A549 (cell line): Measurements from ENCODE around the gene LGALS7. TPM values are rescaled to one million over a fixed set of nuclear protein-coding genes. Genes with fewer than 3 reads are reported as not detected.

Experiments used
- ATAC-seq, 2 experiments: fragments of 200-7000 bp in 1 of 2; fragments of >200 bp in 1 of 2; cut with Nextera tagmentation in 1 of 2; cut with Tn5 transposase in 1 of 2; 3 replicates each; pipeline versions ENCODE4 v1.8.0 to v1.9.1; 2018 to 2020; ENCODE audit warnings: mild to moderate bottlenecking in 1 of 2, moderate library complexity in 1 of 2
- CTCF ChIA-PET: fragments of 300-600 bp; sonication (Branson Sonifier 250); formaldehyde crosslinking; extraction: SDS; loops from one replicate; lab custom pipeline; 2021; ENCODE audit warnings: antibody characterized with exemption, inconsistent platforms; lab: Yijun Ruan, JAX
- POLR2A ChIA-PET: fragments of 350-600 bp; formaldehyde crosslinking; extraction: SDS; loops from one replicate; lab custom pipeline; 2021; ENCODE audit warnings: antibody characterized with exemption, inconsistent platforms; lab: Yijun Ruan, JAX
- DNase-seq, 2 experiments: peaks; one replicate each; pipeline versions ENCODE4 v3.0.0 to v3.0.0-alpha.2; 2011 to 2016; ENCODE audit warnings: low read depth in 1 of 2, low spot score in 1 of 2
- FAIRE-seq: peaks from 2 replicates; lab custom pipeline; 2011; peaks lifted over from hg19 to GRCh38; lab: Jason Lieb, UNC
- H3K27ac ChIP-seq, 2 experiments: fragments of >200 bp; sonication (Bioruptor Twin); formaldehyde crosslinking; 3 replicates each; pipeline ENCODE4 v1.5.1; 2016 to 2017
- H3K4me1 ChIP-seq: fragments of >200 bp; sonication (Bioruptor Twin); formaldehyde crosslinking; 3 replicates; pipeline ENCODE4 v1.6.1; 2016
- H3K4me2 ChIP-seq: fragments of >200 bp; sonication (Bioruptor Twin); formaldehyde crosslinking; 3 replicates; pipeline ENCODE4 v1.6.1; 2016
- H3K4me3 ChIP-seq: fragments of >200 bp; sonication (Bioruptor Twin); formaldehyde crosslinking; 3 replicates; pipeline ENCODE4 v1.5.1; 2016
- H3K9me3 ChIP-seq: fragments of >200 bp; sonication (Bioruptor Twin); formaldehyde crosslinking; 3 replicates; pipeline ENCODE4 v1.6.1; 2016
- BHLHE40 ChIP-seq: IDR thresholded peaks from 2 replicates; pipeline ENCODE4 v1.6.1; 2012; ENCODE audit warnings: low read depth, low read length, inconsistent platforms
- CBX2 ChIP-seq: fragments of 200-600 bp; sonication (generic); IDR thresholded peaks from 2 replicates; pipeline ENCODE4 v1.6.1; 2016; ENCODE audit warnings: low read depth, mild to moderate bottlenecking, borderline replicate concordance
- CHD2 ChIP-seq: fragments of 150-350 bp; IDR thresholded peaks from 2 replicates; pipeline ENCODE4 v1.6.1; 2014; ENCODE audit warnings: low read length; ENCODE audit not compliant: partially characterized antibody
- CHD4 ChIP-seq: fragments of 200-600 bp; sonication (generic); IDR thresholded peaks from 2 replicates; pipeline ENCODE4 v1.6.1; 2016; ENCODE audit warnings: antibody characterized with exemption, mild to moderate bottlenecking, borderline replicate concordance
- FOSB ChIP-seq: fragments of 250-450 bp; sonication (Bioruptor Pico); IDR thresholded peaks from 2 replicates; pipeline ENCODE4 v1.5.0; 2020; ENCODE audit warnings: mild to moderate bottlenecking, moderate library complexity
- GATA3 ChIP-seq: IDR thresholded peaks from 2 replicates; pipeline ENCODE4 v1.6.1; 2012; ENCODE audit warnings: borderline replicate concordance
- HDAC2 ChIP-seq: fragments of 200-600 bp; sonication (generic); IDR thresholded peaks from 2 replicates; pipeline ENCODE4 v1.6.1; 2016
- HOXA7 ChIP-seq: fragments of 250-450 bp; sonication (Bioruptor Pico); IDR thresholded peaks from 2 replicates; pipeline ENCODE4 v1.5.0; 2020; ENCODE audit warnings: mild to moderate bottlenecking, moderate library complexity
- HOXB13 ChIP-seq: fragments of 250-450 bp; sonication (Bioruptor Pico); IDR thresholded peaks from 2 replicates; pipeline ENCODE4 v1.5.0; 2020; ENCODE audit warnings: low read depth, mild to moderate bottlenecking, moderate library complexity
- HOXB5 ChIP-seq: fragments of 250-450 bp; sonication (Bioruptor Pico); IDR thresholded peaks from 2 replicates; pipeline ENCODE4 v1.5.0; 2020; ENCODE audit warnings: mild to moderate bottlenecking, moderate library complexity
- JUNB ChIP-seq: fragments of >200 bp; sonication (Bioruptor Twin); formaldehyde crosslinking; IDR thresholded peaks from 2 replicates; pipeline ENCODE4 v1.6.1; 2016
- MYC ChIP-seq: IDR thresholded peaks from 2 replicates; pipeline ENCODE4 v1.6.1; 2012; ENCODE audit warnings: mild to moderate bottlenecking, inconsistent platforms, low read length, improper control_type of control experiment, borderline replicate concordance
- NR3C1 ChIP-seq: fragments of >200 bp; sonication (Bioruptor Twin); formaldehyde crosslinking; IDR thresholded peaks from 3 replicates; pipeline ENCODE4 v1.6.1; 2017
- PHF8 ChIP-seq: fragments of 200-600 bp; sonication (generic); IDR thresholded peaks from 2 replicates; pipeline ENCODE4 v1.6.1; 2016; ENCODE audit warnings: low read depth, mild to moderate bottlenecking, antibody characterized with exemption, moderate library complexity, borderline replicate concordance
- POLR2A ChIP-seq: IDR thresholded peaks from 2 replicates; pipeline ENCODE4 v1.6.1; 2012; ENCODE audit warnings: mild to moderate bottlenecking, low read length
- POLR2AphosphoS2 ChIP-seq: conservative IDR thresholded peaks from 2 replicates; pipeline ENCODE4 v1.6.1; 2012; ENCODE audit warnings: low read length, improper control_type of control experiment, inconsistent platforms
- RAD21 ChIP-seq, 2 experiments: fragments of >200 bp in 1 of 2; sonication (Bioruptor Twin) in 1 of 2; formaldehyde crosslinking in 1 of 2; IDR thresholded peaks in 1 of 2; conservative IDR thresholded peaks in 1 of 2; 2 replicates in 1 of 2; 3 replicates in 1 of 2; pipeline ENCODE4 v1.6.1; 2012 to 2018; ENCODE audit warnings: inconsistent platforms in 1 of 2
- RCOR1 ChIP-seq: fragments of 150-350 bp; IDR thresholded peaks from 2 replicates; pipeline ENCODE4 v1.6.1; 2014; ENCODE audit warnings: antibody characterized with exemption, low read length, low read depth
- SMC3 ChIP-seq: fragments of >200 bp; sonication (Bioruptor Twin); formaldehyde crosslinking; IDR thresholded peaks from 3 replicates; pipeline ENCODE4 v1.6.1; 2018; ENCODE audit warnings: inconsistent platforms
- SREBF2 ChIP-seq: fragments of 450-650 bp; IDR thresholded peaks from 2 replicates; pipeline ENCODE4 v1.6.1; 2014; ENCODE audit warnings: mild to moderate bottlenecking, moderate library complexity
- TFCP2L1 ChIP-seq: fragments of 250-450 bp; sonication (Bioruptor Pico); IDR thresholded peaks from 2 replicates; pipeline ENCODE4 v1.5.0; 2021; ENCODE audit warnings: mild to moderate bottlenecking
- TP53 ChIP-seq: fragments of 250-450 bp; sonication (Bioruptor Pico); IDR thresholded peaks from 2 replicates; pipeline ENCODE4 v1.5.0; 2021; ENCODE audit warnings: mild to moderate bottlenecking, moderate library complexity
- ZC3H11A ChIP-seq: fragments of 450-650 bp; IDR thresholded peaks from 2 replicates; pipeline ENCODE4 v1.6.1; 2014; ENCODE audit warnings: antibody characterized with exemption, mild to moderate bottlenecking
- ZFP36 ChIP-seq: fragments of 450-650 bp; IDR thresholded peaks from 2 replicates; pipeline ENCODE4 v1.6.1; 2014; ENCODE audit warnings: borderline replicate concordance; ENCODE audit not compliant: partially characterized antibody
- WGBS: methylation state at CpG from one replicate; pipeline ENCODE4 v1.1.6; 2017; ENCODE audit errors: missing lambda C conversion rate; 5-methylcytosine and 5-hydroxymethylcytosine counted together
- polyA plus RNA-seq, 4 experiments: library from polyadenylated mRNA; depleted of rRNA in 3 of 4; stranded (reverse); fragments of >200 nt; fragmentation: RNase III in 1 of 4; extraction: RNeasy Plus Mini Kit Qiagen cat#74134 plus additional on column Dnase treatment in 1 of 4; gene quantifications; 2 replicates in 3 of 4; 3 replicates in 1 of 4; pipeline ENCODE4 v1.2.3, GENCODE V29; 2011 to 2017
- TF ChIP-seq, protein P1 (sequence below): IDR thresholded peaks from 2 replicates; pipeline ENCODE4 v1.6.1; 2012; ENCODE audit warnings: low read depth, borderline replicate concordance
- TF ChIP-seq, protein P2 (sequence below): IDR thresholded peaks from 2 replicates; pipeline ENCODE4 v1.6.1; 2012
- TF ChIP-seq, protein P3 (sequence below): IDR thresholded peaks from 2 replicates; pipeline ENCODE4 v1.6.1; 2012
- TF ChIP-seq, protein P4 (sequence below): fragments of 250-450 bp; sonication (Bioruptor Pico); IDR thresholded peaks from 2 replicates; pipeline ENCODE4 v1.5.0; 2021; ENCODE audit warnings: mild to moderate bottlenecking, moderate library complexity, borderline replicate concordance

Gene LGALS7
- polyA plus RNA-seq, 2 of the 4 experiments (the other 2 are of a cell fraction): not detected

DNA sequence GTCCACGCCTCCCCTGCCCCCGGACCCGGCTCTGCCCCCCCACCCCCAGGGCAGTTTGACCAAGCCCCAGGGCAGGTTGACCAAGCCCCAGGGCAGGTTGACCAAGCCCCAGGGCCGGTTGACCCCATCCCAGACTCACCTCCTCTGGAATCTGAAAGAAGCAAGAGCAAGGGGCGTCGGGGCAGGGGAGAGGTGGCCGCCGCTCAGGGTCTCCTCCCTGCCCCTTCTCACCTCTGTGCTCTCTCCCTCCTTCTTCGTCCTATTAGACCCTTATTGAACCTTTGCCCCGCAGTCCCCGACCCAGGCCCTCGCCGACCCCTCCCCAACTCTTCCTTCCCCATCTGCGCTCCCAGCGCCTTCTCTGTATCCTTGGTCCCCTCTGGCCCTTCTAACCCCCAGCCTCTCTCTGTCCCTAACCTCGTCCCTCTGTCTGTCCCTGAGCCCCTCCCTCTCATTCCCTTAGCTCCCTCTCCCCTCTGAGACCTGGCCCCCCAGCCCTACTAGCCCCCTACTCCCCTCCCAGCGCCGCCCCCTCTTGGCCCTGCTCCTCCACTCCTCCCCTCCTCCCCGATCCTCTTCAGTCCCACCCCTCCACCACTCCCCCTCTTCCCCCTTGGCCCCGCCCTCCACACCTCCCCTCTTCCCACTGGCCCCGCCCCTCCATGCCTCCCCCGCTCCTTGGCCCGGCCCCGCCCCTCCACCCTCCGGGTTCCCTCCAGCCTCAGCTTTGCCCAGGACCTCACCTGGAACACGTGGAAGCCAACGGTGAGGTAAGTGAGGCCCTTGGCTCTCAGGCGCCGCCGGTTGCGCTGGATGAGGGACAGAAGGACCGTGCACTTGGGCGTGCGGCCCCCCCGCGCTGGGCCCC, 36.7 kb downstream of the LGALS7 start:
- WGBS: 38% methylated on average over 26 of the region's 36 CpGs
- POLR2A ChIA-PET: no interaction called here
- TF ChIP-seq FOSB (CRISPR knock-in tag): 0 out of 2 replicates have a peak, but pooled peaks have one; percentile 61
- TF ChIP-seq CHD4: no peak
- no peak for TF ChIP-seq HOXB13 (CRISPR knock-in tag)
- no peak for TF ChIP-seq BHLHE40
- TF ChIP-seq, protein P1, sequence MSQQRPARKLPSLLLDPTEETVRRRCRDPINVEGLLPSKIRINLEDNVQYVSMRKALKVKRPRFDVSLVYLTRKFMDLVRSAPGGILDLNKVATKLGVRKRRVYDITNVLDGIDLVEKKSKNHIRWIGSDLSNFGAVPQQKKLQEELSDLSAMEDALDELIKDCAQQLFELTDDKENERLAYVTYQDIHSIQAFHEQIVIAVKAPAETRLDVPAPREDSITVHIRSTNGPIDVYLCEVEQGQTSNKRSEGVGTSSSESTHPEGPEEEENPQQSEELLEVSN: no peak
- TF ChIP-seq ZC3H11A: no peak
- no peak for TF ChIP-seq POLR2AphosphoS2
- no peak for TF ChIP-seq POLR2A
- TF ChIP-seq, protein P2, sequence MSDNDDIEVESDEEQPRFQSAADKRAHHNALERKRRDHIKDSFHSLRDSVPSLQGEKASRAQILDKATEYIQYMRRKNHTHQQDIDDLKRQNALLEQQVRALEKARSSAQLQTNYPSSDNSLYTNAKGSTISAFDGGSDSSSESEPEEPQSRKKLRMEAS: peak; percentile 47
- peak; percentile 10 for TF ChIP-seq ZFP36
- TF ChIP-seq HOXA7 (CRISPR knock-in tag): no peak
- TF ChIP-seq CHD2: no peak
- no peak for TF ChIP-seq SREBF2
- no peak for TF ChIP-seq TP53 (CRISPR knock-in tag)
- TF ChIP-seq, all 56 proteins: peak for 3
- Histone ChIP-seq H3K9me3 (no peaks in the 10 kb centered on the region), H3K4me3 (peak overlapping the region; percentile 49), H3K4me2 (peak overlapping the region; percentile 74), H3K27ac (peak overlapping the region; percentile 70 to 88), H3K4me1 (peaks cover 51% of the 10 kb centered on the region)
- ATAC-seq: peak; percentile 3 to 20; a peak in 5 of 6 replicates
- CTCF ChIA-PET: interaction anchor here (0.7 to 2.8 kb wide), 8 partner anchors 11 to 133 kb away, joined by 3 to 7 read pairs (median 4); no protein-coding TSS in a partner anchor
- FAIRE-seq: no peak
- peak; percentile 83 to 94 for DNase-seq

DNA sequence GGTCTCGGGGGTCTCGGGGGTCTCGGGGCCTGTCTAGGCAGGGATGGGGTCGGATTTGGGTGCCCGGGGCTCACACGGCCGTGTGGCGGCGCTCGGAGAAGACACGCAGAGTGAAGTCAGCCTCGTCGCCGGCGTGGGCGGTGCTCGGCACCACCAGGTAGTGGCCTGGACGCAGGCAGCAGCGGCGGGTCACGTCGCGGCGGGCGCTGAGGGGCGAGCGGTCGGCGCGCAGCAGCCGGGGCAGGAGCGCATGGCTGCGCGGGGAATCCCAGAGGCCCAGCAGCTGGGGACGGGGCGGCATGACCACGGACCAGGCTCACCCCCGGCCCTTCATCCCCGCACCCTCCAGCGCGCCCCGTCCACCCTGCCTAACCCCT, 37.3 kb downstream of the LGALS7 start:
- ChIA-PET CTCF (interaction anchor here (0.7 to 9.0 kb wide), 6 partner anchors 12 to 151 kb away, joined by 3 to 100 read pairs (median 6); no protein-coding TSS in a partner anchor), POLR2A (interaction anchor here (1.8 kb wide), 1 partner anchor 113 kb away, joined by 10 read pairs; no protein-coding TSS in a partner anchor)
- WGBS: under 1% methylated on average over 25 of the region's 42 CpGs
- peak overlapping the region; percentile 49 for H3K4me3 ChIP-seq
- ATAC-seq (peak; percentile 11 to 53), FAIRE-seq (no peak), DNase-seq (peak; percentile 80 to 81)
- peaks cover 57% of the 10 kb centered on the region for H3K4me1 ChIP-seq
- H3K27ac ChIP-seq: peak overlapping the region; percentile 70 to 88
- peak overlapping the region; percentile 74 for H3K4me2 ChIP-seq
- no peaks in the 10 kb centered on the region for H3K9me3 ChIP-seq
- TF ChIP-seq, protein P3, sequence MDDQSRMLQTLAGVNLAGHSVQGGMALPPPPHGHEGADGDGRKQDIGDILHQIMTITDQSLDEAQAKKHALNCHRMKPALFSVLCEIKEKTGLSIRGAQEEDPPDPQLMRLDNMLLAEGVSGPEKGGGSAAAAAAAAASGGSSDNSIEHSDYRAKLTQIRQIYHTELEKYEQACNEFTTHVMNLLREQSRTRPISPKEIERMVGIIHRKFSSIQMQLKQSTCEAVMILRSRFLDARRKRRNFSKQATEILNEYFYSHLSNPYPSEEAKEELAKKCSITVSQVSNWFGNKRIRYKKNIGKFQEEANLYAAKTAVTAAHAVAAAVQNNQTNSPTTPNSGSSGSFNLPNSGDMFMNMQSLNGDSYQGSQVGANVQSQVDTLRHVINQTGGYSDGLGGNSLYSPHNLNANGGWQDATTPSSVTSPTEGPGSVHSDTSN: peak; percentile 88
- TF ChIP-seq, protein P2: peak; percentile 56
- TF ChIP-seq TFCP2L1 (CRISPR knock-in tag): no peak
- no peak for TF ChIP-seq HDAC2
- TF ChIP-seq CHD2: no peak
- no peak for TF ChIP-seq BHLHE40
- TF ChIP-seq HOXB5: no peak
- TF ChIP-seq JUNB: no peak
- TF ChIP-seq RAD21 (conservative IDR thresholded peaks at IDR 0.05 in 1 of 2, IDR thresholded peaks at IDR 0.05 in 1 of 2): peak; percentile 13 to 43; a peak in 4 of 5 replicates
- no peak for TF ChIP-seq GATA3
- no peak for TF ChIP-seq NR3C1
- no peak for TF ChIP-seq RCOR1
- TF ChIP-seq PHF8: peak; percentile 32; the same call in 1 of the 2 replicates
- TF ChIP-seq ZC3H11A: no peak
- TF ChIP-seq HOXB13 (CRISPR knock-in tag): no peak
- TF ChIP-seq MYC: peak; percentile 63; the same call in 1 of the 2 replicates
- TF ChIP-seq, protein P4, sequence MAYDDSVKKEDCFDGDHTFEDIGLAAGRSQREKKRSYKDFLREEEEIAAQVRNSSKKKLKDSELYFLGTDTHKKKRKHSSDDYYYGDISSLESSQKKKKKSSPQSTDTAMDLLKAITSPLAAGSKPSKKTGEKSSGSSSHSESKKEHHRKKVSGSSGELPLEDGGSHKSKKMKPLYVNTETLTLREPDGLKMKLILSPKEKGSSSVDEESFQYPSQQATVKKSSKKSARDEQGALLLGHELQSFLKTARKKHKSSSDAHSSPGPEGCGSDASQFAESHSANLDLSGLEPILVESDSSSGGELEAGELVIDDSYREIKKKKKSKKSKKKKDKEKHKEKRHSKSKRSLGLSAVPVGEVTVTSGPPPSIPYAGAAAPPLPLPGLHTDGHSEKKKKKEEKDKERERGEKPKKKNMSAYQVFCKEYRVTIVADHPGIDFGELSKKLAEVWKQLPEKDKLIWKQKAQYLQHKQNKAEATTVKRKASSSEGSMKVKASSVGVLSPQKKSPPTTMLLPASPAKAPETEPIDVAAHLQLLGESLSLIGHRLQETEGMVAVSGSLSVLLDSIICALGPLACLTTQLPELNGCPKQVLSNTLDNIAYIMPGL (CRISPR knock-in tag): no peak
- TF ChIP-seq CBX2: no peak
- TF ChIP-seq, protein P1: peak; percentile 51; the same call in 1 of the 2 replicates
- no peak for TF ChIP-seq HOXA7 (CRISPR knock-in tag)
- TF ChIP-seq SMC3: peak; percentile 38; the same call in 2 of the 3 replicates
- 0 out of 2 replicates have a peak, but pooled peaks have one; percentile 22 for TF ChIP-seq TP53 (CRISPR knock-in tag)
